ENCODE data around the gene PEX7.

DNA sequence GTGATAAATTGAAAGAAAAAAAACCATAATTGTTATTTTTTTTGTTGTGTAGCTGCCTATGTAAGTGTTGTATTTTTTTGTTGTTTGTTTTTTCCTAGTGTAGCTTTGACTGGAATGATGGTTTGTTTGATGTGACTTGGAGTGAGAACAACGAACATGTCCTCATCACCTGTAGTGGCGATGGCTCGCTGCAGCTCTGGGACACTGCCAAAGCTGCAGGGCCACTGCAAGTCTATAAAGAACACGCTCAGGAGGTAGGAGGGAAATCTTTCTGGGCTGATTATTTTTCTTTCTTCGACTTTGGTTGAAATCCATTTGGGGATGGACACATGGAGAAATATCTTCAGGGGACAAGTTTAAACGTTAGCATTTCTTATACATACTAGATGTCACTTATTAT lies 3.8 kb downstream of the PEX7 start:
- TF ChIP-seq, protein P1, sequence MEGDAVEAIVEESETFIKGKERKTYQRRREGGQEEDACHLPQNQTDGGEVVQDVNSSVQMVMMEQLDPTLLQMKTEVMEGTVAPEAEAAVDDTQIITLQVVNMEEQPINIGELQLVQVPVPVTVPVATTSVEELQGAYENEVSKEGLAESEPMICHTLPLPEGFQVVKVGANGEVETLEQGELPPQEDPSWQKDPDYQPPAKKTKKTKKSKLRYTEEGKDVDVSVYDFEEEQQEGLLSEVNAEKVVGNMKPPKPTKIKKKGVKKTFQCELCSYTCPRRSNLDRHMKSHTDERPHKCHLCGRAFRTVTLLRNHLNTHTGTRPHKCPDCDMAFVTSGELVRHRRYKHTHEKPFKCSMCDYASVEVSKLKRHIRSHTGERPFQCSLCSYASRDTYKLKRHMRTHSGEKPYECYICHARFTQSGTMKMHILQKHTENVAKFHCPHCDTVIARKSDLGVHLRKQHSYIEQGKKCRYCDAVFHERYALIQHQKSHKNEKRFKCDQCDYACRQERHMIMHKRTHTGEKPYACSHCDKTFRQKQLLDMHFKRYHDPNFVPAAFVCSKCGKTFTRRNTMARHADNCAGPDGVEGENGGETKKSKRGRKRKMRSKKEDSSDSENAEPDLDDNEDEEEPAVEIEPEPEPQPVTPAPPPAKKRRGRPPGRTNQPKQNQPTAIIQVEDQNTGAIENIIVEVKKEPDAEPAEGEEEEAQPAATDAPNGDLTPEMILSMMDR (conservative IDR thresholded peaks at IDR 0.05; ENCODE audit: low read length), result no peak
- TF ChIP-seq EZH2phosphoT487 (IDR thresholded peaks at IDR 0.05; ENCODE audit: borderline replicate concordance), result no peak

All from Loucy (cell line).